Neural cell (in vitro differentiated cells): ENCODE results near the gene QDPR. TPM values are rescaled to one million over a fixed set of nuclear protein-coding genes. Genes with fewer than 3 reads are reported as not detected.

Experiments
- H2AFZ ChIP-seq: fragments of 200-600, 300-800 bp; sonication (generic), shearing (Covaris generic); 2 replicates; pipeline ENCODE4 v1.6.0; 2014; ENCODE audit warnings: low read depth, mild to moderate bottlenecking, antibody characterized with exemption, low read length, moderate library complexity
- H3F3A ChIP-seq: fragments of 200-600 bp; shearing (Covaris generic); 2 replicates; pipeline ENCODE4 v1.6.1; 2016; ENCODE audit warnings: mild to moderate bottlenecking, moderate library complexity, mixed read lengths, antibody characterized with exemption, low read length; ENCODE audit not compliant: insufficient read depth, poor library complexity, severe bottlenecking
- H3K27ac ChIP-seq: fragments of 200-600, 300-800 bp; sonication (generic), shearing (Covaris generic); 2 replicates; pipeline ENCODE4 v1.5.1; 2014; ENCODE audit warnings: mild to moderate bottlenecking, low read length, moderate library complexity
- H3K27me3 ChIP-seq: fragments of 300-800, 200-600 bp; sonication (generic), shearing (Covaris generic); 2 replicates; pipeline ENCODE4 v1.6.0; 2014; ENCODE audit warnings: mild to moderate bottlenecking, low read depth, low read length, moderate library complexity; ENCODE audit not compliant: insufficient read depth
- H3K36me3 ChIP-seq: fragments of 300-800, 200-600 bp; sonication (generic), shearing (Covaris generic); 2 replicates; pipeline ENCODE4 v1.5.1; 2014; ENCODE audit warnings: mild to moderate bottlenecking, antibody characterized with exemption, low read length, moderate library complexity; ENCODE audit not compliant: insufficient read depth
- H3K4me2 ChIP-seq: fragments of 300-800, 200-600 bp; sonication (generic), shearing (Covaris generic); 2 replicates; pipeline ENCODE4 v1.6.0; 2014; ENCODE audit warnings: mild to moderate bottlenecking, low read length
- H3K4me3 ChIP-seq: fragments of 300-800, 200-600 bp; sonication (generic), shearing (Covaris generic); 2 replicates; pipeline ENCODE4 v1.5.1; 2014; ENCODE audit warnings: mild to moderate bottlenecking, low read length, moderate library complexity
- H3K79me2 ChIP-seq: fragments of 200-600 bp; shearing (Covaris generic); replicated peaks from 2 replicates; pipeline ENCODE4 v1.6.0; 2014; ENCODE audit warnings: mild to moderate bottlenecking, low read length, moderate library complexity; ENCODE audit not compliant: insufficient read depth
- H3K9ac ChIP-seq: fragments of 300-800, 200-600 bp; sonication (generic), shearing (Covaris generic); 2 replicates; pipeline ENCODE4 v1.6.1; 2016; ENCODE audit warnings: mild to moderate bottlenecking, low read length, mixed read lengths
- H3K9me2 ChIP-seq: fragments of 200-600 bp; shearing (Covaris generic); 2 replicates; pipeline ENCODE4 v1.6.1; 2016; ENCODE audit warnings: mild to moderate bottlenecking, low read length, mixed read lengths; ENCODE audit not compliant: insufficient read depth
- H3K9me3 ChIP-seq: fragments of 200-600, 300-800 bp; sonication (generic), shearing (Covaris generic); 2 replicates; pipeline ENCODE4 v1.6.1; 2016; ENCODE audit warnings: mild to moderate bottlenecking, mixed run types, low read length, moderate library complexity, mixed read lengths
- H4K20me1 ChIP-seq: fragments of 200-600 bp; shearing (Covaris generic); 2 replicates; pipeline ENCODE4 v1.6.1; 2016; ENCODE audit warnings: mild to moderate bottlenecking, mixed run types; ENCODE audit not compliant: insufficient read depth
- EP300 ChIP-seq: fragments of 450-650 bp; conservative IDR thresholded peaks from 2 replicates; pipeline ENCODE4 v1.6.1; 2014; ENCODE audit warnings: antibody characterized with exemption, mild to moderate bottlenecking, moderate library complexity; ENCODE audit not compliant: poor library complexity, severe bottlenecking
- EZH2 ChIP-seq: fragments of 200-600, 300-800 bp; shearing (Covaris generic), sonication (generic); IDR thresholded peaks from 2 replicates; pipeline ENCODE4 v1.6.1; 2014; ENCODE audit warnings: antibody characterized with exemption, low read length, borderline replicate concordance, mild to moderate bottlenecking; ENCODE audit not compliant: insufficient read depth, poor library complexity, severe bottlenecking
- MXI1 ChIP-seq: fragments of 450-650 bp; conservative IDR thresholded peaks from 2 replicates; pipeline ENCODE4 v1.6.1; 2014; ENCODE audit warnings: antibody characterized with exemption, mild to moderate bottlenecking; ENCODE audit not compliant: poor library complexity, severe bottlenecking
- POLR2AphosphoS5 ChIP-seq: IDR thresholded peaks from 2 replicates; pipeline ENCODE4 v1.6.1; 2012
- RAD21 ChIP-seq: fragments of 450-650 bp; conservative IDR thresholded peaks from 2 replicates; pipeline ENCODE4 v1.6.1; 2014; ENCODE audit warnings: antibody characterized with exemption, mild to moderate bottlenecking, moderate library complexity
- SMC3 ChIP-seq: fragments of 450-650 bp; conservative IDR thresholded peaks from 2 replicates; pipeline ENCODE4 v1.6.1; 2014; ENCODE audit warnings: antibody characterized with exemption, mild to moderate bottlenecking, moderate library complexity; ENCODE audit not compliant: poor library complexity
- TAF1 ChIP-seq: IDR thresholded peaks from 2 replicates; pipeline ENCODE4 v1.6.1; 2012; ENCODE audit warnings: low read depth
- polyA plus RNA-seq: library from polyadenylated mRNA; depleted of rRNA; stranded (reverse); fragments of >200 nt; gene quantifications from 2 replicates; pipeline ENCODE4 v1.2.3, GENCODE V29; 2014
- TF ChIP-seq, protein P1 (sequence below): IDR thresholded peaks from 2 replicates; pipeline ENCODE4 v1.6.1; 2012; ENCODE audit warnings: borderline replicate concordance
- TF ChIP-seq, protein P2 (sequence below): fragments of 450-650 bp; IDR thresholded peaks from 2 replicates; pipeline ENCODE4 v1.5.1; 2014; ENCODE audit warnings: antibody characterized with exemption, mild to moderate bottlenecking, moderate library complexity; ENCODE audit not compliant: poor library complexity, severe bottlenecking

Gene QDPR
- polyA plus RNA-seq, 1 donor from 2014 or later: 37.3 TPM

DNA sequence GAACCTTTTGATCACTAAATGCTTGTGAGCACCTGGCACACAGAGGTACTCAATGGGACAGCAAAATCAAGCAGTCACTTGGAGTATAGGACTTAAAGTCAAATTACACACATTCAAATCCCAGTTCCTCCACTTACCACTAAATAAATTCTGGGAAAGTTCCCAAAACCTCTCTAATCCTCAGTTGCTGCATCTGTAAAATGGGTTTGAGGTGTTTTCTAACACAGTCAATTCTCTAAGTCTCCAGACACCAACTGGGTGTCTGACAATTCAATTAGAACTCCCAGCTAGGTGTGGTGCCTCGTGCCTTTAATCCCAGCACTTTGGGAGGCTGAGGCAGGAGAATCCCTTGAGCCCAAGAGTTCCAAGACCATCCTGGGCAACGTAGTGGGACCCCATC is 19.0 kb downstream of the QDPR start:
- Histone ChIP-seq H2AFZ (no peak overlapping the region), H3K79me2 (no peaks in the 10 kb centered on the region), H3K9me2 (no peaks in the 10 kb centered on the region), H3K9ac (no peak overlapping the region), H3K9me3 (no peaks in the 10 kb centered on the region), H3F3A (no peaks in the 10 kb centered on the region), H3K4me3 (no peak overlapping the region), H4K20me1 (no peaks in the 10 kb centered on the region), H3K4me2 (no peak overlapping the region), H3K27me3 (no peaks in the 10 kb centered on the region), H3K27ac (no peak overlapping the region), H3K36me3 (peaks cover 3% of the 10 kb centered on the region)
- no peak for TF ChIP-seq POLR2AphosphoS5
- no peak for TF ChIP-seq MXI1
- no peak for TF ChIP-seq EZH2
- no peak for TF ChIP-seq SMC3
- no peak for TF ChIP-seq EP300
- TF ChIP-seq, protein P1, sequence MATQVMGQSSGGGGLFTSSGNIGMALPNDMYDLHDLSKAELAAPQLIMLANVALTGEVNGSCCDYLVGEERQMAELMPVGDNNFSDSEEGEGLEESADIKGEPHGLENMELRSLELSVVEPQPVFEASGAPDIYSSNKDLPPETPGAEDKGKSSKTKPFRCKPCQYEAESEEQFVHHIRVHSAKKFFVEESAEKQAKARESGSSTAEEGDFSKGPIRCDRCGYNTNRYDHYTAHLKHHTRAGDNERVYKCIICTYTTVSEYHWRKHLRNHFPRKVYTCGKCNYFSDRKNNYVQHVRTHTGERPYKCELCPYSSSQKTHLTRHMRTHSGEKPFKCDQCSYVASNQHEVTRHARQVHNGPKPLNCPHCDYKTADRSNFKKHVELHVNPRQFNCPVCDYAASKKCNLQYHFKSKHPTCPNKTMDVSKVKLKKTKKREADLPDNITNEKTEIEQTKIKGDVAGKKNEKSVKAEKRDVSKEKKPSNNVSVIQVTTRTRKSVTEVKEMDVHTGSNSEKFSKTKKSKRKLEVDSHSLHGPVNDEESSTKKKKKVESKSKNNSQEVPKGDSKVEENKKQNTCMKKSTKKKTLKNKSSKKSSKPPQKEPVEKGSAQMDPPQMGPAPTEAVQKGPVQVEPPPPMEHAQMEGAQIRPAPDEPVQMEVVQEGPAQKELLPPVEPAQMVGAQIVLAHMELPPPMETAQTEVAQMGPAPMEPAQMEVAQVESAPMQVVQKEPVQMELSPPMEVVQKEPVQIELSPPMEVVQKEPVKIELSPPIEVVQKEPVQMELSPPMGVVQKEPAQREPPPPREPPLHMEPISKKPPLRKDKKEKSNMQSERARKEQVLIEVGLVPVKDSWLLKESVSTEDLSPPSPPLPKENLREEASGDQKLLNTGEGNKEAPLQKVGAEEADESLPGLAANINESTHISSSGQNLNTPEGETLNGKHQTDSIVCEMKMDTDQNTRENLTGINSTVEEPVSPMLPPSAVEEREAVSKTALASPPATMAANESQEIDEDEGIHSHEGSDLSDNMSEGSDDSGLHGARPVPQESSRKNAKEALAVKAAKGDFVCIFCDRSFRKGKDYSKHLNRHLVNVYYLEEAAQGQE: no peak
- TF ChIP-seq RAD21: no peak
- TF ChIP-seq, protein P2, sequence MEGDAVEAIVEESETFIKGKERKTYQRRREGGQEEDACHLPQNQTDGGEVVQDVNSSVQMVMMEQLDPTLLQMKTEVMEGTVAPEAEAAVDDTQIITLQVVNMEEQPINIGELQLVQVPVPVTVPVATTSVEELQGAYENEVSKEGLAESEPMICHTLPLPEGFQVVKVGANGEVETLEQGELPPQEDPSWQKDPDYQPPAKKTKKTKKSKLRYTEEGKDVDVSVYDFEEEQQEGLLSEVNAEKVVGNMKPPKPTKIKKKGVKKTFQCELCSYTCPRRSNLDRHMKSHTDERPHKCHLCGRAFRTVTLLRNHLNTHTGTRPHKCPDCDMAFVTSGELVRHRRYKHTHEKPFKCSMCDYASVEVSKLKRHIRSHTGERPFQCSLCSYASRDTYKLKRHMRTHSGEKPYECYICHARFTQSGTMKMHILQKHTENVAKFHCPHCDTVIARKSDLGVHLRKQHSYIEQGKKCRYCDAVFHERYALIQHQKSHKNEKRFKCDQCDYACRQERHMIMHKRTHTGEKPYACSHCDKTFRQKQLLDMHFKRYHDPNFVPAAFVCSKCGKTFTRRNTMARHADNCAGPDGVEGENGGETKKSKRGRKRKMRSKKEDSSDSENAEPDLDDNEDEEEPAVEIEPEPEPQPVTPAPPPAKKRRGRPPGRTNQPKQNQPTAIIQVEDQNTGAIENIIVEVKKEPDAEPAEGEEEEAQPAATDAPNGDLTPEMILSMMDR: no peak
- no peak for TF ChIP-seq TAF1

DNA sequence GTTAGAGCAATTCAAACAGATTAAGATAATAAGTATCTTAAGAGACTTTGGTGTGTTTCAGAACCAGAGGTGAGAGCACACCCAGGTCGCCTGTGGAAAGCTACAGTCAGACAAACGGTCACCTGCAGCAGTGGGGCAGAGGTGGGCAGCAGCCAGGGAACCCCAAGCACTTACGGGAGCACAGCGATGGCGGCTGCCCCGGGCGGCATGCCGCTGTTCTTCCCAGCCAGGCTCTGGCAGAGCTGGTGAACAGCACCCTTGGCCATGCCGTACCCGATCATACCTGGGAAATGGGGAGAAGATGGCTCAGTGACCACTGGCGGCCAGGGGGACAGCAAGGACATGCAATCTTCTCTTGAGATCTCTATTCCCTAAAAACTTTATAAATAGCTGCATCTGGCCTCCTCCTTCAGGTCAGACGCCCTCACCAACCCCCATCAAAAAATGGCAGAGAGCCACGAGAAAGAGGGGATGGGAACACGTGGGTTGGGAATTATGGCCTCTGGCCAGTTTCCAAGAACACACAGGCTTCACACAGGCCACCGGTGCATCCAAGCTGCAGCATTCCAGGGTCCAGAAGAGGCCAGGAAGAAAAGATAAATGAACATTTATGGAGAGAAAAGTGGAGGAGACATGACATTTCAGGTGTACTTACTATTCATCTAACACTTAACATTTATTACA is 19.7 kb downstream of the QDPR start:
- Histone ChIP-seq H3K9me2 (no peaks in the 10 kb centered on the region), H3K9me3 (no peaks in the 10 kb centered on the region), H3K27me3 (no peaks in the 10 kb centered on the region), H3K27ac (no peak overlapping the region), H2AFZ (no peak overlapping the region), H3K36me3 (peaks cover 3% of the 10 kb centered on the region), H4K20me1 (no peaks in the 10 kb centered on the region), H3K9ac (no peak overlapping the region), H3F3A (no peaks in the 10 kb centered on the region), H3K4me3 (no peak overlapping the region), H3K4me2 (no peak overlapping the region), H3K79me2 (no peaks in the 10 kb centered on the region)
- no peak for TF ChIP-seq MXI1
- TF ChIP-seq TAF1: no peak
- no peak for TF ChIP-seq EP300
- TF ChIP-seq, protein P1: no peak
- TF ChIP-seq SMC3: no peak
- TF ChIP-seq, protein P2: no peak
- TF ChIP-seq POLR2AphosphoS5: no peak
- no peak for TF ChIP-seq RAD21
- TF ChIP-seq EZH2: no peak
